BLaER1 treated with 17β-estradiol and CSF1 and Interleukin-3, amounts not matched to agents 10 nM and 100 nM (cell line): ENCODE results near the gene BCL2L12.

Experiments used
- H3K27ac ChIP-seq, 11 experiments: shearing (Covaris generic); formaldehyde crosslinking; 2 replicates each; pipeline ENCODE4 v1.8.1; 2022
- H3K27me3 ChIP-seq, 11 experiments: shearing (Covaris generic); formaldehyde crosslinking; 2 replicates each; pipeline ENCODE4 v1.8.1; 2022
- H3K36me3 ChIP-seq, 11 experiments: shearing (Covaris generic); formaldehyde crosslinking; 2 replicates each; pipeline ENCODE4 v1.8.1; 2022
- H3K4me1 ChIP-seq, 10 experiments: shearing (Covaris generic); formaldehyde crosslinking; 2 replicates each; pipeline ENCODE4 v1.8.1; 2022
- H3K4me2 ChIP-seq, 11 experiments: shearing (Covaris generic); formaldehyde crosslinking; 2 replicates each; pipeline ENCODE4 v1.8.1; 2022
- H3K4me3 ChIP-seq, 10 experiments: shearing (Covaris generic); formaldehyde crosslinking; 2 replicates each; pipeline ENCODE4 v1.8.1; 2022
- H3K9ac ChIP-seq, 11 experiments: shearing (Covaris generic); formaldehyde crosslinking; 2 replicates each; pipeline ENCODE4 v1.8.1; 2022
- H3K9me3 ChIP-seq, 11 experiments: shearing (Covaris generic); formaldehyde crosslinking; replicated peaks in 1 of 11; 2 replicates each; pipeline ENCODE4 v1.8.1; 2022
- H4K20me1 ChIP-seq, 11 experiments: shearing (Covaris generic); formaldehyde crosslinking; 2 replicates each; pipeline ENCODE4 v1.8.1; 2022
- Cebpa-rat ChIP-seq, 11 experiments: shearing (Covaris generic); IDR thresholded peaks; 2 replicates each; pipeline ENCODE4 v1.8.1; 2022

Gene BCL2L12

DNA sequence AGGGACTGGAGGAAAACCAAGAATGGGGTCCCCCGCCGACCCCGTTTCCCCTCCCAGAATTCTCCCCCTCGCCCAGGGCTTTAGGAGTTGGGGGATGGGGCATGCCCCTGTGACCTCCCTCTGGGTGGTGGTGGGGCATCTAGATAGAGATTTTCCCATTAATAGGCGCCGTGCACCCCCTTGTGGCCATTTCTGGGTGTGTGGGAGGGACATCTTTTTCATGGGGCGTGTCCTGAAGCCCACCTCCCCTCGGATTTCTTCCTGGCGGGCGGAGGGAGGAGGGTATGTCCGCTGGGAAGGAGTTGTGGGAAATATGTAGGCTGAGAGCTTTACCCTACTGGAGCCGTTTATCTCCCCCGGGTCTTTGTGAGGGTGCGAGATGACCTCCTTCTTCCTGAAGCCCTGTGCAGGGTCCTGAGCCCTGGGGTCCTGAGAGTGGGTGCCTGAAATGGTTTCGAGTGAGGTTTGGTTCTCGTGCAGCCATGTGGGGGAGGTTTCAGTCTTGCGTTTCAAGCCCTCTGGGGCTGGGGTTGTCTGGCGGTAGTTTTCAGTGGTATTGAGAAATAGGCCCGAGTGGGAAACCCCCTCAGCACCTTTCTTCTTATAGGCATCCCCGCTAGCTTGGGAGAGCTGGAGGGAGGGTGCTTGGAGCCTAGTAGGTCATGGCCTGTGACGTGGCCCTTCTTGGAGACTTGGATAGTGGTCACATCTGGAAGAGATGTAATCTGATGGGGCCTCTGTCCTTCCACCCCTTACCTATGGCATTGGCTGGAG, 12.4 kb downstream of the BCL2L12 start:
- Histone ChIP-seq H3K9me3 (no peaks in the 10 kb centered on the region), H3K9ac (peak overlapping the region; percentile 86 to 100 (median 100)), H3K4me3 (peak overlapping the region; percentile 77 to 100 (median 96)), H3K36me3 (peaks cover 22 to 46% (median 31%) of the 10 kb centered on the region in 11 experiments), H3K4me1 (peaks cover 43 to 68% (median 57%) of the 10 kb centered on the region in 10 experiments), H3K4me2 (peak overlapping the region; percentile 87 to 98 (median 95)), H3K27me3 (no peaks in the 10 kb centered on the region), H4K20me1 (peaks cover 16 to 56% (median 55%) of the 10 kb centered on the region in 11 experiments; a peak in 21 of 22 replicates), H3K27ac (peak overlapping the region; percentile 70 to 100 (median 98); a peak in 21 of 22 replicates)
- TF ChIP-seq Cebpa-rat (IDR thresholded peaks at IDR 0.05): peak in 5 of 11 experiments; percentile 11 to 89 (median 76); a peak in 8 of 22 replicates

GRCh38 chr19:49678985-49679770, 13.4 kb downstream of the BCL2L12 start:
- H3K4me2 ChIP-seq: peak overlapping the region; percentile 87 to 98 (median 95); a peak in 21 of 22 replicates
- peaks cover 43 to 63% (median 50%) of the 10 kb centered on the region in 10 experiments for H3K4me1 ChIP-seq
- peaks cover 16 to 67% (median 66%) of the 10 kb centered on the region in 11 experiments; a peak in 21 of 22 replicates for H4K20me1 ChIP-seq
- H3K9ac ChIP-seq: peak overlapping the region; percentile 49 to 100 (median 100); a peak in 17 of 22 replicates
- H3K9me3 ChIP-seq: no peaks in the 10 kb centered on the region
- peaks cover 33 to 52% (median 40%) of the 10 kb centered on the region in 11 experiments for H3K36me3 ChIP-seq
- peak overlapping the region in 9 of 10 experiments; percentile 77 to 100 (median 97); a peak in 16 of 20 replicates for H3K4me3 ChIP-seq
- H3K27ac ChIP-seq: peak overlapping the region in 9 of 11 experiments; percentile 39 to 100 (median 100); a peak in 16 of 22 replicates
- no peaks in the 10 kb centered on the region for H3K27me3 ChIP-seq
- TF ChIP-seq Cebpa-rat (IDR thresholded peaks at IDR 0.05): no peak

DNA sequence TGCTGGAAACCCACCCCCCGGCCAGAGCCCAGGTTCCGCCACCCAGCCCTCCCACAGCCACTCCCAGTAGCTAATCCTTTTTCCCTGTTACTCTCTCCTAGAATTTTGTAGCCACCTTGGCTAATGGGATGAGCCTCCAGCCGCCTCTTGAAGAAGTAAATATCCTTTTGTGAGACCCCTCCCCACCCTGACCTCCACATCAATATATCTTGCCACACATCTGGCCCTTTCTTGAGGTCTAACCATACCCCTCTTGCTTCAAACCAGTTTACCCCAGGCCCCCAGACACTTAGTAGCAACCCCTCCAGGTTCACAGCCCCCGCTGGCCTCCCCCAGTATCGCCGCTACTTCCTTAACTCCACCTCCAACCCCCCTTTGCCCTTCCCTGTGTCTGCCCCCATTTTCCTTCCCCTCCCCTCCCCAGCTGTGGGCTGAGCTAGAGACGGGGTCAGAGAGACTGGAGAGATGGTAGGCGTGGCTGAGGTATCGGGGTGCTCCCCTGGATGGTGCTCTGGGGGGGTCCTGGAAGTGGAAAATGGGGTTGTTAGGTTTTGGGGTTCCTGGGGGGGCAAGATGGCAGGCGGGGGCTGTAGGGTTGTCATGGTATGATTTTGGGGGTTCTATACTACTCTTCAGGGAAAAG, 14.2 kb downstream of the BCL2L12 start:
- H4K20me1 ChIP-seq: peaks cover 16 to 74% (median 73%) of the 10 kb centered on the region in 11 experiments; a peak in 21 of 22 replicates
- H3K27ac ChIP-seq: peak overlapping the region in 10 of 11 experiments; percentile 39 to 100 (median 62); a peak in 19 of 22 replicates
- H3K4me3 ChIP-seq: peak overlapping the region in 8 of 10 experiments; percentile 25 to 100 (median 96); a peak in 12 of 20 replicates
- H3K27me3 ChIP-seq: no peaks in the 10 kb centered on the region
- H3K4me2 ChIP-seq: peak overlapping the region; percentile 87 to 98 (median 95)
- no peak for TF ChIP-seq Cebpa-rat (IDR thresholded peaks at IDR 0.05)
- H3K9me3 ChIP-seq: no peaks in the 10 kb centered on the region
- H3K4me1 ChIP-seq: peaks cover 42 to 66% (median 44%) of the 10 kb centered on the region in 10 experiments
- peaks cover 39 to 59% (median 47%) of the 10 kb centered on the region in 11 experiments for H3K36me3 ChIP-seq
- H3K9ac ChIP-seq: peak overlapping the region; percentile 41 to 100 (median 97); a peak in 19 of 22 replicates

DNA sequence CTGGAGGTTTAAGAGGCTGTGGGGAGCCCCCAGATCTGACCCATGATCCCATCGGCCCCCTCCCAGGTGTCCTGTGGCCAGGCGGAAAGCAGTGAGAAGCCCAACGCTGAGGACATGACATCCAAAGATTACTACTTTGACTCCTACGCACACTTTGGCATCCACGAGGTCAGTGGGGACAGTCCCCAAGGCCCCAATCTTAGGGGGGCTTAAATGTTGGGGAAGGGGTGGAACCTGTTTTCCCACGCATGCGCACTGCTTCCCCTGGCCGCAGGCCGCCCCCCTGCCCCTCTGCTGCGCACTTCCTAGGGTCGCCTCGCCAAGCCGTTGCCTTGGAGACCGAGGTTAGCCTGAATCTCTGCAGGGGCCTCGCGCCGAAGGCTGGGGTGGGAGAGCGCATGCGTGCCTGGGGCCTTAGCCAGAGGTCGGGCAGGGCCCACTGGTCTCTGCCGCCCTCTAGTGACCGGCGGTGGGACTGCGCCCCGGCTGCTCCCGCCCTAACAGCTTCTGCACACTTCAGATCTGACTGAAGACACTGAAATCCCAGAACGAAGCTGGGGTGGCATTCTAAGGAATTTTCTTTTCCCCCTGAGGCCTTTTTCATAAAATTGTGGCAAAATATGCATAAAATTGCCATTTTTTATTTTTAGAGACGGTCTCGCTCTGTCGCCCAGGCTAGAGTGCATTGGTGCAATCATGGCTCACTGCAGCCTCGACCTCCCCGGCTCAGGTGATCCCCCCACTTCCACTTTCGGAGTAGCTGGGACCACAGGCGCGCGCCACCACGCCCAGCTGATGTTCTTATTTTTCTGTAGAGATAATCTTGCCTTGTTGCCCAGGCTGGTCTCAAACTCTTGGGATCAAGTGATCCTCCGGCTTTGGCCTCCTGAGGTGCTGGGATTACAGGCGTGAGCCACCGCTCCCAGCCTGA, 15.0 kb downstream of the BCL2L12 start:
- Histone ChIP-seq H3K27me3 (no peaks in the 10 kb centered on the region), H4K20me1 (peaks cover 16 to 82% (median 81%) of the 10 kb centered on the region in 11 experiments; a peak in 21 of 22 replicates), H3K9ac (peak overlapping the region; percentile 41 to 100 (median 97); a peak in 19 of 22 replicates), H3K4me2 (peak overlapping the region; percentile 87 to 98 (median 95)), H3K4me1 (peaks cover 34 to 66% (median 43%) of the 10 kb centered on the region in 10 experiments), H3K36me3 (peaks cover 47 to 67% (median 55%) of the 10 kb centered on the region in 11 experiments), H3K4me3 (peak overlapping the region in 9 of 10 experiments; percentile 21 to 100 (median 93); a peak in 11 of 20 replicates), H3K9me3 (no peaks in the 10 kb centered on the region), H3K27ac (peak overlapping the region in 10 of 11 experiments; percentile 39 to 100 (median 62); a peak in 19 of 22 replicates)
- no peak for TF ChIP-seq Cebpa-rat (IDR thresholded peaks at IDR 0.05)

DNA sequence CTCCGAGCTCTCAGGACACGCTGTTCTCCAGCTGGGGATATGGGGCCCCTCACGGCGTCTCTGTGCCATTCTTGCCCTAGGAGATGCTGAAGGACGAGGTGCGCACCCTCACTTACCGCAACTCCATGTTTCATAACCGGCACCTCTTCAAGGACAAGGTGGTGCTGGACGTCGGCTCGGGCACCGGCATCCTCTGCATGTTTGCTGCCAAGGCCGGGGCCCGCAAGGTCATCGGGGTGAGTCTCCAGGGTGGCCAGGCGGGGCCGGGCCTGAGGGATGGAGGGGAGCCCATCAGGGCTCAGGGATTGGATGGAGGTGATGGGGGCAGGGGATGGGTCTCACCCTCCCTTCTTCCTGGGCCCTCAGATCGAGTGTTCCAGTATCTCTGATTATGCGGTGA, 16.1 kb downstream of the BCL2L12 start:
- Histone ChIP-seq H3K4me3 (no peak overlapping the region), H3K27me3 (no peaks in the 10 kb centered on the region), H3K9me3 (no peaks in the 10 kb centered on the region), H3K4me2 (no peak overlapping the region), H3K27ac (no peak overlapping the region), H3K36me3 (peaks cover 52 to 76% (median 63%) of the 10 kb centered on the region in 11 experiments), H3K9ac (peak overlapping the region in 5 of 11 experiments; percentile 14 to 30 (median 28); a peak in 3 of 22 replicates), H4K20me1 (peaks cover 16 to 91% (median 88%) of the 10 kb centered on the region in 11 experiments; a peak in 21 of 22 replicates), H3K4me1 (peaks cover 31 to 68% (median 43%) of the 10 kb centered on the region in 10 experiments)
- no peak for TF ChIP-seq Cebpa-rat (IDR thresholded peaks at IDR 0.05)

GRCh38 chr19:49682274-49682673, 16.5 kb downstream of the BCL2L12 start:
- Histone ChIP-seq H4K20me1 (peaks cover 16 to 95% (median 91%) of the 10 kb centered on the region in 11 experiments; a peak in 21 of 22 replicates), H3K9me3 (no peaks in the 10 kb centered on the region), H3K4me2 (no peak overlapping the region), H3K4me1 (peaks cover 36 to 72% (median 47%) of the 10 kb centered on the region in 10 experiments), H3K27ac (no peak overlapping the region), H3K9ac (peak overlapping the region in 5 of 11 experiments; percentile 14 to 30 (median 28); a peak in 4 of 22 replicates), H3K4me3 (no peak overlapping the region), H3K36me3 (peaks cover 52 to 81% (median 67%) of the 10 kb centered on the region in 11 experiments), H3K27me3 (no peaks in the 10 kb centered on the region)
- TF ChIP-seq Cebpa-rat (IDR thresholded peaks at IDR 0.05): no peak

DNA sequence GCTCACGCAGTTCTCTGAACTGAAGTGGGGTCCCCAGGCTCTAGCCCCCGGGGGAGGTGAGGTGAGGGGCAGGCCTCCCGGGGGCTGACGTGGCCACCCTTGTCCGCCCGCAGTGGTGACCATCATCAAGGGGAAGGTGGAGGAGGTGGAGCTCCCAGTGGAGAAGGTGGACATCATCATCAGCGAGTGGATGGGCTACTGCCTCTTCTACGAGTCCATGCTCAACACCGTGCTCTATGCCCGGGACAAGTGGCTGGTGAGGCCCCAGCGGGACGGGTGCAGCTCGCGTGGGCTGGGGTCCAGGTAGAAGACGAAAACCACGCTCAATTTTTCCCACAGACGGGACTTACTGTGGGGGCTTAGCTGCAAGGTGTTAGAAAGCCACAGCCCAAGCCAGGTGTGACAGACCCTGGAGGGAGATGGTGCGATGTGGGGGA, 18.1 kb downstream of the BCL2L12 start:
- Histone ChIP-seq H3K4me1 (peaks cover 45 to 81% (median 55%) of the 10 kb centered on the region in 10 experiments), H4K20me1 (peaks cover 9 to 98% (median 89%) of the 10 kb centered on the region in 11 experiments; a peak in 21 of 22 replicates), H3K9ac (peak overlapping the region in 2 of 11 experiments; percentile 7 to 23; a peak in 1 of 22 replicates), H3K27me3 (peaks cover 0 to 5% (median 0%) of the 10 kb centered on the region in 11 experiments; a peak in 6 of 22 replicates), H3K27ac (no peak overlapping the region), H3K36me3 (peaks cover 52 to 95% (median 80%) of the 10 kb centered on the region in 11 experiments), H3K4me3 (no peak overlapping the region), H3K4me2 (no peak overlapping the region), H3K9me3 (no peaks in the 10 kb centered on the region)
- TF ChIP-seq Cebpa-rat (IDR thresholded peaks at IDR 0.05): no peak
